Measurements from ENCODE around the gene OR7C2.

DNA sequence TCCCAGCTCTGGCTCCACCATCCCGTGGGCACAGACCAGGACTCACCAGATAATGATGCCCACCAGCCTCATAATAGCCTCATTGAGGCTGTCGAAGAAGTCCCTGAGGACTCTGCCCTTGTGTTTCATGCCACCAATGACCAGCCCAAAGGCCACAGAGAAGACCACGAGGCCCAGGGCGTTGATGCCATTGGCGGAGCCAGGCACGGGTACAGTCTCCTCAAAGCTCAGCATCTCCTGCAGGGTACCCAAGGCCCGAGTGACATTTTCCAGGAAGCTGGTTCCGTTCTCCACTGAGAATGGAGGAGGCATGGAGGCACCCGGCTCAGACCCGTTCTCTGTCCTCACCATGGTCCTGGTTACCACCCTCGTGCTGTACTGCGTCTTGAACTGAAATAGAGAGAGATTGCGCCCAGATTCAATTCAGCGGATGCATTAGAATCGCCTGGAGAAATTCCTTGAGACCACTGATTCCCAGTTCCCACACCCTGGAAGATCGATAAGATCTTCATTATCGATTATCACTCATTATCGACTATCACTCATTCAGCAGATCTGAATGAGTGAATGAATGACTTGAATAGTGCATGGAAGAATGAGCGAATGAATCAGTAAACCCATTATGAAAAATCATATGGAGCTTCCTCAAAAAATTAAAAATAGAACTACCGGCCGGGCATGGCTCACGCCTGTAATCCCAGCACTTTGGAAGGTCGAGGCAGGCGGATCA lies 20.8 kb downstream of the OR7C2 start:
- TF ChIP-seq, protein P1, sequence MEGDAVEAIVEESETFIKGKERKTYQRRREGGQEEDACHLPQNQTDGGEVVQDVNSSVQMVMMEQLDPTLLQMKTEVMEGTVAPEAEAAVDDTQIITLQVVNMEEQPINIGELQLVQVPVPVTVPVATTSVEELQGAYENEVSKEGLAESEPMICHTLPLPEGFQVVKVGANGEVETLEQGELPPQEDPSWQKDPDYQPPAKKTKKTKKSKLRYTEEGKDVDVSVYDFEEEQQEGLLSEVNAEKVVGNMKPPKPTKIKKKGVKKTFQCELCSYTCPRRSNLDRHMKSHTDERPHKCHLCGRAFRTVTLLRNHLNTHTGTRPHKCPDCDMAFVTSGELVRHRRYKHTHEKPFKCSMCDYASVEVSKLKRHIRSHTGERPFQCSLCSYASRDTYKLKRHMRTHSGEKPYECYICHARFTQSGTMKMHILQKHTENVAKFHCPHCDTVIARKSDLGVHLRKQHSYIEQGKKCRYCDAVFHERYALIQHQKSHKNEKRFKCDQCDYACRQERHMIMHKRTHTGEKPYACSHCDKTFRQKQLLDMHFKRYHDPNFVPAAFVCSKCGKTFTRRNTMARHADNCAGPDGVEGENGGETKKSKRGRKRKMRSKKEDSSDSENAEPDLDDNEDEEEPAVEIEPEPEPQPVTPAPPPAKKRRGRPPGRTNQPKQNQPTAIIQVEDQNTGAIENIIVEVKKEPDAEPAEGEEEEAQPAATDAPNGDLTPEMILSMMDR (conservative IDR thresholded peaks at IDR 0.05; ENCODE audit: low read depth in 2 of 2), result no peak
- no peak for TF ChIP-seq ZNF114 (CRISPR knock-in tag; IDR thresholded peaks at IDR 0.05)

All from GM23338 (cell line).